Globus pallidus (tissue), 1 donor: ENCODE results near the gene STK38.

ENCODE experiments used
- DNase-seq: peaks from one replicate; pipeline ENCODE4 v3.0.0-alpha.2; 2015; ENCODE audit warnings: low spot score

STK38 gene

DNA sequence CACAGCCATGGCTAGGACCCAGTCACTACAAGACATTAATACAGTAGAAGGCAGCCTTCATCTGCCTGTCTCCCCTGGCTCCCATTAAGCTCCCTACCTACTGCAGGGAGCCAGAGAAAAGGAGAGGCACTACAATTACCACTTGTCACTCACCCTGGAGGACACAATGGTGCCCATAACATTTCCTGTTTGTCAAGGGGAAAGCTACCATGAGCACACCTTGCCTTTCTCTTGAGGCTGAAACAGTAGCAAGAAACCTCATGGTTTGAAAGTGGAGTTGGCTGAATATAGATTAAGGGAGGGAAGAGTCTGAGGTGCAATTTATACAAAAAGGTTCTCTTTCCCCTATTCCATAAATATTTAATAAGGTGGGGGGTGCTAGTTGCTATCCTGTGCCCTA, 27.9 kb downstream of the STK38 start:
- no peak for DNase-seq

GRCh38 chr6:36517408-36517807, 29.9 kb downstream of the STK38 start:
- no peak for DNase-seq

DNA sequence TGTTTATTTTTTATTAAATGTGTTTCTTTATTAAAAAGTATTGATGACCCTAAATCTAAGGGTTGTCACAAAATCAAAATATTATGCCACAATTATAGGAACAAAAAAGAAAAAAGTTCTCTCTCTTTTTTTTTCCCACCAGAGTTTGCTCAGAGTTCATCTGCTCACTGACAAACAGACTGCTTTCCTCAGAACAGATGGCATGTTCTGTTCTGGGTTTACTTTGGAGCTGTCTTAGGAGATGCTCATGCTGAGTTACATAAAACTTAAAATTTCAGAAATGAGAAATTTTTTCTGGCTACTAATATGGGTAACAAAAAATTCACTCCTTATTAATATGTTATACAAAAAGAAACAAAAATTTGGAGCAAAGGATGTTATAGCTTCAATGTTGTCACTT, 30.3 kb downstream of the STK38 start:
- DNase-seq: no peak

- no peak for DNase-seq
Observed at GRCh38 chr6:36516559-36516958, 30.7 kb downstream of the STK38 start.

DNA sequence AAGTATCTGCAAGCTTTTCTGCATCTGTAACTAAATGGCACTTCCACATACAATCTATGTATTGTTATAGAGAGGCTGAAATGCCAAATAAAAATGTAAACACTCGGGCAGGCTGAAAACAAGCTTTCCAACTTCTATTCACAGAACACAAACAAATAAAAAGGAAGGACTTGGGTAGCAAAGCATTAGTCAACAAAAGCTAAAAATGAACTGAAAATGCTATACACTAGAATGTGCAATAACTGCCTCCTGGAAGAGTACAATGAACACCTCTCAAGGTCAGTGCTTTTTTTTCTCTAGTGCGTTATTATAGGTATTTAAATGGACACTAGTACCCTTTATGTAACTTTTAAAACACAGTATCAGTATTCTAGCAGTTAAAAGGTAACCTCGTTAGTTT, 31.4 kb downstream of the STK38 start:
- DNase-seq: no peak

GRCh38 chr6:36514554-36515456, 32.5 kb downstream of the STK38 start:
- DNase-seq: no peak

DNA sequence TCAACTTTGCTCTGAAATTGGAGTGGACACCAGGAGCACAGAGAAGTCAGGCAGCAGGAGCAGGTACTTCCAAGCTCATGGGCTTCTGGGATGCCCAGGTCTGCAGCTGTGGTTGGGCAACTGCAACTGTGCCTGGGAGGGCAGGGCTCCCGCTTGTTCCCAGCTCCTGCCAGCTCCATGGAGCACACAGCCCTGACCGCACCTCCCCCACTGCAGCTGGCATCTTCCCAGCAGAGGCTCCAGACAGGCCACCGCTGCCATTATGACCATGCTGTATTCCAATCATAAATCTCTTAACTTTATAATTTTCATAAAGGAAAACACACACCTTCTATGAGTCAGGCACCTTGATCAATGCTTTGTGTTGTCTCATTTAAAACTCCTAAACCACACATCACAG, 36.9 kb downstream of the STK38 start:
- no peak for DNase-seq

DNA sequence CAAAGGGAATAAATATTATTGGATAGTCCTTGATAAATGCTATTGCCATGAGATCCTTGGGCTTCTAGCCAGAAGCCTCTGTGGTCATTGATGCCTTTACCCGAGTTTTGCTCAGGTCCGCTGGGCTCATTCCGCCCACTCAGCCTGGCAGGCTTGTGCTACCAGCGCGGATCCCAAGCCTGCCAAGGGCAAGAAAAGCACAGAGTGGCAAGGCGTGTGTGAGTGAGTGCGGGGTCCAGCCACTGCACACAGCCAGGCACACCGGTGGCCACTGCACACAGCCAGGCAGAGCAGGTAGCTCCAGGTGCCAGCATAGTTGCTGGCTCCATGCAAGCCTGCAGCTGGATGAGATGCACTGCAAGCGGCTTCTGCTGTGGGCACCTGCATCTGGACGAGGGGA, 38.7 kb downstream of the STK38 start:
- no peak for DNase-seq

GRCh38 chr6:36506611-36507010, 40.7 kb downstream of the STK38 start:
- no peak for DNase-seq

- DNase-seq: no peak
Observed at GRCh38 chr6:36505744-36506534, 41.3 kb downstream of the STK38 start.

DNA sequence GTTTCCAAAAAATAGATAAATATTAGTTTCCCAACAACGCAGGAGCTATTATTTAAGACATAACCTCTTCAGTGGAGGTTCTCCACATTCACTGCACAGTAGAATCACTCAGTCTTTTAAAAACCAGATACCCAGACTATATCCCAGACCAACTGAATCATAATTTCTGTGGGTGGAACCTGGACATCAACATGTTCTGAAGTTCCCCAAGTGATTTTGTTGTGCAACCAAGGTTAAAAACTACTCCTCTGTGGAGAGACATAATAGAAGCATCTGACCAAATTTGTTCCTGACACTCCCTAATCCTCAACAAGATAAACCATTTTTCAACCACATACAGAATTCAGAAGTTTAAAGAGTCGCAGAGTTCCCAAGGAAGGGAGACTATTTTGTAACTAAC, 42.3 kb downstream of the STK38 start:
- no peak for DNase-seq

DNA sequence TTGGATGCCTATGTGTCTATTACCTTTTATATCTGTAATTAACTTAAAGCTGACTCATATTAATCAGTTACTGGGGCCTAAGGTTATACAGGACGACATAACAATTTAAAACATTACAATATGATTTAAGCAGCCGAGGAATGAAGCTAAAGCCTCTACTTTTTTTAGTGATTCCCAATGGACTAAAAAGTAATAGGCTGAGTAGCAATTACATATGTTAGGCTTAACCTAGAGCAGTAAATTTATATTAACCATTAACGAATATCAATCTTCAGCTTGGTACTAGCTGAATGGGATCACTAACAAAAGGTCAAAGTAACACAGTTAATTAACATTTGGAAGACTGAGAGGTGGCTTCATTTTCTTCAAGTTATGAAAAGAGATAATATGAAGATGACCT, 43.1 kb downstream of the STK38 start:
- DNase-seq: no peak

DNA sequence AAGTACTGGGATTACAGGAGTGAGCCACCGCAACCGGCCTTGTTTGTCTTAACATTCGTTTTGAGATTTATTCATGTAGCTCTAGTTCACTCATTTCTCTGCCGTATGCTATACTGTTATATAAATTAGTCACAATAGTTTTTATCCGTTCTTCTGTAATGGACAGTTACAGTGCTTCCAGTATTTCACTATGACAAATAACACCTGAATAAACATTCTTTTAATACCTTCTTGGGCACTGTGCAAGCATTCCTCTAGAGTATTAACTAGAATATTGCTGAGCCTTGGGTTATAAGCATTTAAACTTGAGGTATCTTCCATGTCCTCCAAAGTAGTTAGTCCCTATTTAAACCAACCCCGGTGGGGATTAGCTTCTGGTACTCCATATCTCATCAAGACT, 45.6 kb downstream of the STK38 start:
- DNase-seq: no peak

GRCh38 chr6:36499918-36500317, 47.4 kb downstream of the STK38 start:
- DNase-seq: no peak

GRCh38 chr6:36495086-36495485, 52.2 kb downstream of the STK38 start:
- DNase-seq: no peak

- no peak for DNase-seq
Observed at GRCh38 chr6:36493859-36494258, 53.4 kb downstream of the STK38 start.

- DNase-seq: no peak
Observed at GRCh38 chr6:36493319-36493718, 54.0 kb downstream of the STK38 start.

- no peak for DNase-seq
Observed at GRCh38 chr6:36492621-36493020, 54.7 kb downstream of the STK38 start.

DNA sequence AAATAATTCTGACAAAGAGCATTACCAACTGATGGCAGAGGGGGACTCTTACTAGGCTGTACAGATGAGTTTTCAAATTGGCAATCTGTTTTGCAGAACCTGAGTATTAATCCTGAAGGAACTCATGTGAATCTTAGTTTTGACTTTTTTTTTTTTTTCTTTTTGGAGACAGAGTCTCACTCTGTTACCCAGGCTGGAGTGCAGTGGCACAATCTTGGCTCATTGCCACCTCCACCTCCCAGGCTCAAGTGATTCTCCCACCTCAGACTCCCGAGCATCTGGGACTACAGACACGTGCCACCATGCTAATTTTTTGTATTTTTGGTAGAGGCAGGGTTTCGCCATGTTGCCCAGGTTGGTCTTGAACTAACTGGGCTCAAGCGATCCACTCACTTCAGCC, 55.2 kb downstream of the STK38 start:
- DNase-seq: no peak

GRCh38 chr6:36491378-36491965, 55.8 kb downstream of the STK38 start:
- DNase-seq: no peak

- DNase-seq: no peak
Observed at GRCh38 chr6:36489426-36489825, 57.9 kb downstream of the STK38 start.

DNA sequence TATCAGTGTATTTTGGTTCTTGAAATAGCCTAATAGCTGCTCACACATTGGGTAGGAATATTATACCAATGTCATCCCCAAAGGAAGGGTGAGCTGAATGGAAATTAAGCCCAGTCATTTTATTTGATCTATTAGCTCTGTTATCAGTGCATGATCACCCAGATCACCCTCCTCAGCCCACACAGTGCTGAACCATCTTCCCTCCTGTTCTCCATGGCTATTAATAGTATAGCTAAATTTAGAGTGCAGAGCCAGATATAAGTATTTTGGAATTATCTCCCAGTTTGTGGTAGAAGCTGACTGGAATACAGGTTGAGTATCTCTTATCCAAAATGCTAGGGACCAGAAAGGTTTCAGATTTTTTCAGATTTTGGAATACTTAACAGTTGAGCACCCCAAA, 59.1 kb downstream of the STK38 start:
- no peak for DNase-seq

DNA sequence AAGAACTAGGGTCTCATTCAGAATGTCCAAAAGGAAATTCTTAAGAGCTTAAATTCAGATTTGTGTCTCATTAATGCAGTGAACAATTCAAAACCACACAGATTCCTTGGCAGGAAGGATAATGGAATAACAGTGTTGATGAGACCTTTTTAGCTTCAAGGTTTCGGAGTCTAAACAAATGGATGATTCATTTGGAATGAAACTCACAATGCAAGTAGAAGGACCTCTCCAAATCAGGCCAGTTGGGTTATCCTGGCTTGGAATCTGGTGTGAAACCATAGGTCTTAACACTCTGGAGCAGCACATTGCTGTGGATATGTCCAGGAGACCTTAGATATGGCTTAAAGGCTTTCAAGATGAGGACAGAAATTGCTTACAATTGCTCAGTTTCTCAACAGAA, 59.6 kb downstream of the STK38 start:
- no peak for DNase-seq
